Ascending aorta (tissue), 2 donors: ENCODE data around the gene ALDH8A1. TPM values are rescaled to one million over a fixed set of nuclear protein-coding genes. Genes with fewer than 3 reads are reported as not detected.
"Not testable (repeated sequence)": the region's sequence is repeated elsewhere in the genome, so short reads cannot be mapped to it uniquely, and the experiment has no call there.

ENCODE experiments used
- DNase-seq, 2 donors: peaks; one replicate each; pipeline ENCODE4 v3.0.0-alpha.2; 2019; ENCODE audit warnings: low spot score in 2 of 2
- H3K27ac ChIP-seq, 2 donors: fragments of 200-600 bp; sonication (generic); one replicate each; pipeline ENCODE4 v1.5.1; 2016 to 2017; ENCODE audit warnings: mild to moderate bottlenecking in 1 of 2
- H3K27me3 ChIP-seq: fragments of 200-600 bp; sonication (generic); one replicate; pipeline ENCODE4 v1.5.1; 2017
- H3K36me3 ChIP-seq, 2 donors: fragments of 200-600 bp; sonication (generic); one replicate each; pipeline ENCODE4 v1.5.1; 2016
- H3K4me1 ChIP-seq, 2 donors: fragments of 200-600 bp; sonication (generic); one replicate each; pipeline ENCODE4 v1.5.1; 2016 to 2017; ENCODE audit warnings: mild to moderate bottlenecking in 1 of 2
- H3K4me3 ChIP-seq, 2 donors: fragments of 200-600 bp; sonication (generic); one replicate each; pipeline ENCODE4 v1.5.1; 2016 to 2017; ENCODE audit warnings: mild to moderate bottlenecking in 1 of 2
- H3K9me3 ChIP-seq, 2 donors: fragments of 200-600 bp; sonication (generic); one replicate each; pipeline ENCODE4 v1.5.1; 2016
- intact Hi-C: fragments of 100-400 bp; cut with DNase I; formaldehyde crosslinking; loops from one replicate; pipeline ENCODE4 v1.15.1; 2023
- total RNA-seq: library from RNA; depleted of rRNA; stranded (reverse); fragments of >200 nt; gene quantifications from one replicate; pipeline ENCODE4 v1.1.0, GENCODE V29; 2016
- TF ChIP-seq, protein P1 (sequence below), 3 experiments: fragments of 200-600 bp in 2 of 3; fragments of 450-650 bp in 1 of 3; sonication (generic) in 2 of 3; IDR thresholded peaks; one replicate each; pipeline ENCODE4 v1.5.1; 2016 to 2019; ENCODE audit warnings: antibody characterized with exemption in 3 of 3, mild to moderate bottlenecking in 1 of 3, moderate library complexity in 1 of 3

The ALDH8A1 gene
- total RNA-seq, 1 donor from 2014 or later, result not detected

- Histone ChIP-seq H3K9me3 (no peaks in the 10 kb centered on the region), H3K27ac (no peak overlapping the region), H3K4me1 (no peaks in the 10 kb centered on the region), H3K36me3 (no peaks in the 10 kb centered on the region), H3K4me3 (no peak overlapping the region), H3K27me3 (no peaks in the 10 kb centered on the region)
- DNase-seq, result no peak
- intact Hi-C loops, result no loop called here
- TF ChIP-seq, protein P1, sequence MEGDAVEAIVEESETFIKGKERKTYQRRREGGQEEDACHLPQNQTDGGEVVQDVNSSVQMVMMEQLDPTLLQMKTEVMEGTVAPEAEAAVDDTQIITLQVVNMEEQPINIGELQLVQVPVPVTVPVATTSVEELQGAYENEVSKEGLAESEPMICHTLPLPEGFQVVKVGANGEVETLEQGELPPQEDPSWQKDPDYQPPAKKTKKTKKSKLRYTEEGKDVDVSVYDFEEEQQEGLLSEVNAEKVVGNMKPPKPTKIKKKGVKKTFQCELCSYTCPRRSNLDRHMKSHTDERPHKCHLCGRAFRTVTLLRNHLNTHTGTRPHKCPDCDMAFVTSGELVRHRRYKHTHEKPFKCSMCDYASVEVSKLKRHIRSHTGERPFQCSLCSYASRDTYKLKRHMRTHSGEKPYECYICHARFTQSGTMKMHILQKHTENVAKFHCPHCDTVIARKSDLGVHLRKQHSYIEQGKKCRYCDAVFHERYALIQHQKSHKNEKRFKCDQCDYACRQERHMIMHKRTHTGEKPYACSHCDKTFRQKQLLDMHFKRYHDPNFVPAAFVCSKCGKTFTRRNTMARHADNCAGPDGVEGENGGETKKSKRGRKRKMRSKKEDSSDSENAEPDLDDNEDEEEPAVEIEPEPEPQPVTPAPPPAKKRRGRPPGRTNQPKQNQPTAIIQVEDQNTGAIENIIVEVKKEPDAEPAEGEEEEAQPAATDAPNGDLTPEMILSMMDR (IDR thresholded peaks at IDR 0.05), result no peak
Measured at GRCh38 chr6:134910593-134910935, 39.3 kb downstream of the ALDH8A1 start.

DNA sequence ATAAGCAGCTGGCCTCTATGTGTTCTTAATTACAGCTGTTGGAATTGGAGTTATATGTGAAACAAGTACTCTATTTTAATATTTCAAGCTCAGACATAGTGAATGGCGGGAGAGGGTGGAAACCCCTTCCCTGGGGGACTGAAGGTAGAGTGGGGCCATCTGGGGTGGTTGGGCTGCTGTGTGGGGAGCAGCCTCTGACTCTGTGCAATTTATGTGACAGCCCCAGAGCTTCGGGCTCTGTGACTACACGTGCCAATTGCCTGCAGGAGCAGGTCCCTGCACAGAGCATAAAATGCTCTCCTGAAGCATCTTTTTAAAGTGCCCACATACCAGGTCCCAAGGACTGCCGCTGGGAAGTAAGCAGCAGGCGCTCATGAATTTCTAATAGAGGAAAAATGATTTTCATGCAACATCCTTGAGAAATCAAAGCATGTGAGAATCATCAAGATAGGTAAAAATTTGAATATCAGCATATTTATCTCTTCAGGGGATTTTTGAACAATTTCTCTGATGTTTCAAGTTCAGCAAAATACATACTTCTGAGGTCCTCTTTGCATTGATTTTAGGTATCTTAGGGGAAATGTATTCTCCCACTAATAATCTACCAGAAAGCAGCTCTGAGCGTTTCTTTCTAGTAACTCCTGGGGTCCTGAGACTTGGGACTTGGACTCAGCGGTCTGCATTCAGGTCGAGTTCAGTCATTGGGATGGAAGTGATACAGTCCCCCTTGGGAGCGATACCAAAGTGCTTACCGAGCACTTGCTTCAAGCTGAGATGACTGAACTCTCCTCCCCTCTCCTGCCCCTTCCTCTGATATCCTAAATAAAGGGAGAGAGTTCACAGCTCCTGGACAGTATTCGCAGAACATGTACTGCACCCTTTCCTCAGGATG lies 40.0 kb downstream of the ALDH8A1 start:
- Histone ChIP-seq H3K9me3 (no peaks in the 10 kb centered on the region), H3K27me3 (no peaks in the 10 kb centered on the region), H3K27ac (no peak overlapping the region), H3K36me3 (no peaks in the 10 kb centered on the region), H3K4me3 (peak overlapping the region in 1 of 2 donors; percentile 48), H3K4me1 (no peaks in the 10 kb centered on the region)
- no peak for DNase-seq
- intact Hi-C loops, result loop anchor here (2.0 to 10.0 kb wide), 2 partner anchors 535 to 735 kb away; no protein-coding TSS in a partner anchor
- TF ChIP-seq, protein P1 (IDR thresholded peaks at IDR 0.05), result no peak

GRCh38 chr6:134908906-134909516 lies 40.9 kb downstream of the ALDH8A1 start:
- H3K27ac ChIP-seq, result peak overlapping the region; percentile 34 to 41
- no peaks in the 10 kb centered on the region for H3K27me3 ChIP-seq
- intact Hi-C loops, result loop anchor here (2.0 to 10.0 kb wide), 2 partner anchors 534 to 734 kb away; no protein-coding TSS in a partner anchor
- H3K4me1 ChIP-seq, result no peaks in the 10 kb centered on the region
- H3K36me3 ChIP-seq, result no peaks in the 10 kb centered on the region
- no peaks in the 10 kb centered on the region for H3K9me3 ChIP-seq
- TF ChIP-seq, protein P1 (IDR thresholded peaks at IDR 0.05), result no peak
- DNase-seq, result peak in 1 of 2 donors; percentile 90
- H3K4me3 ChIP-seq, result peak overlapping the region; percentile 19 to 48

GRCh38 chr6:134904731-134905130 lies 45.2 kb downstream of the ALDH8A1 start:
- H3K4me3 ChIP-seq, result not testable (repeated sequence)

GRCh38 chr6:134903448-134903847 lies 46.5 kb downstream of the ALDH8A1 start:
- Histone ChIP-seq H3K4me1 (peaks cover 0 to 7% of the 10 kb centered on the region in 2 donors), H3K36me3 (no peaks in the 10 kb centered on the region), H3K27ac (no peak overlapping the region), H3K4me3 (no peak overlapping the region), H3K9me3 (no peaks in the 10 kb centered on the region), H3K27me3 (no peaks in the 10 kb centered on the region)
- TF ChIP-seq, protein P1 (IDR thresholded peaks at IDR 0.05), result no peak
- DNase-seq, result no peak
- intact Hi-C loops, result loop anchor here (10.0 kb wide), 1 partner anchor 529 kb away; no protein-coding TSS in a partner anchor

More at GRCh38 chr6:134904731-134905130, 45.2 kb downstream of the ALDH8A1 start:
- H3K27ac ChIP-seq, DNase-seq, H3K36me3 ChIP-seq, H3K9me3 ChIP-seq, H3K4me1 ChIP-seq, H3K27me3 ChIP-seq: not testable (repeated sequence)
- intact Hi-C loops, result loop anchor here (10.0 kb wide), 1 partner anchor 530 kb away; no protein-coding TSS in a partner anchor

DNA sequence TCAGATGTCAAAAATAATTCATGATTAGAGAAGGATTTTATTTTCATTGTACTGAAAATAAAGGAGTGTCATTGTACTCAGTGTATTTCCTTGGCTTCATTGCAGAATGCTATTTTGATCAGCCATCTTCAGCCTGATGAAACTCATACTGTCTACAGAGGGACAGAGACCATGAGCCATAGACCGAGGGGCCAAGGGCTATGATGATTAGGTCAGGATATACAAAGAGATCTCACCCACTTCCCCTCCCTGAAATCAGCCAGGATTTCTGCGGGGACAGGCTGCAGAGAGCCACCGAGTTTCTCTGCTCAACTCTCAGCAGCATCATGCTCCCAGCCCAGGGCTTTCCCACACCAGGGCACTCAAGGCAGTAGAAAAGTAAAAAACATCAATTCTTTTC lies 47.0 kb downstream of the ALDH8A1 start:
- TF ChIP-seq, protein P1 (IDR thresholded peaks at IDR 0.05), result no peak
- intact Hi-C loops, result loop anchor here (10.0 kb wide), 1 partner anchor 528 kb away; no protein-coding TSS in a partner anchor
- Histone ChIP-seq H3K4me3 (no peak overlapping the region), H3K36me3 (no peaks in the 10 kb centered on the region), H3K4me1 (peaks cover 0 to 7% of the 10 kb centered on the region in 2 donors), H3K27me3 (no peaks in the 10 kb centered on the region), H3K9me3 (no peaks in the 10 kb centered on the region), H3K27ac (peak overlapping the region in 1 of 2 donors; percentile 37)
- DNase-seq, result no peak
